Coronary artery (tissue), 2 donors: ENCODE results near the gene CCDC85C.
A peak's percentile ranks its signal among the peaks of the same experiment; 100 is the strongest.
"Not testable (repeated sequence)": the region's sequence is repeated elsewhere in the genome, so short reads cannot be mapped to it uniquely, and the experiment has no call there.

ENCODE experiments used
- DNase-seq: peaks from one replicate; pipeline ENCODE4 v3.0.0-alpha.2; 2017; ENCODE audit warnings: low spot score
- H3K27ac ChIP-seq, 2 donors: fragments of 200-600 bp; sonication (generic); one replicate each; pipeline ENCODE4 v1.5.1; 2016 to 2019
- H3K4me3 ChIP-seq: fragments of 200-600 bp; sonication (generic); 2 replicates; pipeline ENCODE4 v1.5.1; 2016; ENCODE audit warnings: mild to moderate bottlenecking, moderate library complexity
- TF ChIP-seq, protein P1 (sequence below): fragments of 200-600 bp; sonication (generic); IDR thresholded peaks from one replicate; pipeline ENCODE4 v1.5.1; 2019; ENCODE audit warnings: antibody characterized with exemption

The CCDC85C gene

DNA sequence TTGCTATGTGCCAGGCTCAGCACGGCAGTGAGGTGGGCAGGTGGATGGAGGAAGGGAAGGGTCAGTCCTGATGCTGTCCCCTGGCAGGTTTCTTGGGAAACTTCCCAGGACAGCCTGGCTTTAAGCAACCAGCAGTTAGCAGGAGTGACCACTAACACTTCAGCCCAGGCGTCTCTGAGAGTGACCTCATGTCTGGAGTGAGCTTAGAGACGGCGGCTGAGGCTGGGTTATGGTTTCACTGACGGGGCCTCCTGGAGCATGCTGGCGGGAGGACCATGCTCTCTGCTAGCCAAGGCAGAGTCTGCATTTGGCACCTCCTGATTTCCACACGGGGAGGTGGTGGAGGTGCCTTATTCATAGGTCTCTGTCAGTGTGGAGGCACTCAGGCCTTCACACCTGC, 43.4 kb upstream of the CCDC85C start:
- no peak for DNase-seq
- TF ChIP-seq, protein P1, sequence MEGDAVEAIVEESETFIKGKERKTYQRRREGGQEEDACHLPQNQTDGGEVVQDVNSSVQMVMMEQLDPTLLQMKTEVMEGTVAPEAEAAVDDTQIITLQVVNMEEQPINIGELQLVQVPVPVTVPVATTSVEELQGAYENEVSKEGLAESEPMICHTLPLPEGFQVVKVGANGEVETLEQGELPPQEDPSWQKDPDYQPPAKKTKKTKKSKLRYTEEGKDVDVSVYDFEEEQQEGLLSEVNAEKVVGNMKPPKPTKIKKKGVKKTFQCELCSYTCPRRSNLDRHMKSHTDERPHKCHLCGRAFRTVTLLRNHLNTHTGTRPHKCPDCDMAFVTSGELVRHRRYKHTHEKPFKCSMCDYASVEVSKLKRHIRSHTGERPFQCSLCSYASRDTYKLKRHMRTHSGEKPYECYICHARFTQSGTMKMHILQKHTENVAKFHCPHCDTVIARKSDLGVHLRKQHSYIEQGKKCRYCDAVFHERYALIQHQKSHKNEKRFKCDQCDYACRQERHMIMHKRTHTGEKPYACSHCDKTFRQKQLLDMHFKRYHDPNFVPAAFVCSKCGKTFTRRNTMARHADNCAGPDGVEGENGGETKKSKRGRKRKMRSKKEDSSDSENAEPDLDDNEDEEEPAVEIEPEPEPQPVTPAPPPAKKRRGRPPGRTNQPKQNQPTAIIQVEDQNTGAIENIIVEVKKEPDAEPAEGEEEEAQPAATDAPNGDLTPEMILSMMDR: no peak
- Histone ChIP-seq H3K27ac (no peak overlapping the region), H3K4me3 (no peak overlapping the region)

DNA sequence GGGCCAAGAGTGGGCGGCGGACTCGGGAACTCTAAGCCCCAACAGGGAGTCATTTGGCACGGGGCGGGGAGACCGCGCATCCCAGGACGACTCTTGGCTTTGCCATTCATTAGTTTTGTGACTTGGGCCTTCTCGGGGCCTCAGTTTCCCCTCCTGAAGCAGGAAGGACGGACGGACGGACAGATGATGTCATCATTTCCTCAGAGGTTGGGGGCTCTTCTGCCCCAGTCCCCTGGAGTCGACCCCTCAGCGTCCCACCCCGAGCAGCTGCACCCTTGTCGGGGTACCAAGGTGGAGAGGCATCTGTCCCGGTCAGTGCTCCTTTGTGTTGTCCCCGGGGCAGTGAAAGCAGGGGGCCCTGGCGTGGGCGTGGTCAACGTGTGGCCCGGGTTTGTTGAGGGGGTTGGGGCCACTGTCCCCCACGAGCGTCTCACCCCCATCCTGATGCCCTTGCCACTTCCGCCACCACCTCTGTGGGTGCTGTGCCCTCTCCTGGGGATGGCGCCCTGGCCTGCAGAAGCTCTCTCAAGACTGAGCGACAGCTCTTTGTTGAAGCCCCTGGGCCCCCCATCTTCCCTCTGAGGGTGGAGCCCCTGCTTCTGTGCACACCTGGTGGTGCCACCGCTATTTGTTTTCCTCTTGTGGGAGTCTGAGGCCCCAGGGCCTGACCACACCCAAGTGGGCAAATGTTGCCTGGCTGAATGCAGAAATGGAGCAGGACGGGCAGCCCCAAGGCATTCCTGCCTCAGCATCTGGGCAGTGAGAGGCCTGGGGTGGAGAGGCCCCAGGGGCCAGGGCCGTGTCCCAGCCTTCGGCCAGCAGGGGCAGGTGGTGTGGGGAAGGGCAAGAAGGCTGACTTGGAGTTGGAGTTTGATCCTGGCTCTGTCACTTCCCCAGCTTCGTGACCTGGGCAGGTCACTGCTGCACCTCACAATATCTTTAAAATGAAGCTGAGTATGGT, 41.8 kb upstream of the CCDC85C start:
- DNase-seq: no peak
- H3K27ac ChIP-seq: peak overlapping the region in 1 of 2 donors; percentile 19

DNA sequence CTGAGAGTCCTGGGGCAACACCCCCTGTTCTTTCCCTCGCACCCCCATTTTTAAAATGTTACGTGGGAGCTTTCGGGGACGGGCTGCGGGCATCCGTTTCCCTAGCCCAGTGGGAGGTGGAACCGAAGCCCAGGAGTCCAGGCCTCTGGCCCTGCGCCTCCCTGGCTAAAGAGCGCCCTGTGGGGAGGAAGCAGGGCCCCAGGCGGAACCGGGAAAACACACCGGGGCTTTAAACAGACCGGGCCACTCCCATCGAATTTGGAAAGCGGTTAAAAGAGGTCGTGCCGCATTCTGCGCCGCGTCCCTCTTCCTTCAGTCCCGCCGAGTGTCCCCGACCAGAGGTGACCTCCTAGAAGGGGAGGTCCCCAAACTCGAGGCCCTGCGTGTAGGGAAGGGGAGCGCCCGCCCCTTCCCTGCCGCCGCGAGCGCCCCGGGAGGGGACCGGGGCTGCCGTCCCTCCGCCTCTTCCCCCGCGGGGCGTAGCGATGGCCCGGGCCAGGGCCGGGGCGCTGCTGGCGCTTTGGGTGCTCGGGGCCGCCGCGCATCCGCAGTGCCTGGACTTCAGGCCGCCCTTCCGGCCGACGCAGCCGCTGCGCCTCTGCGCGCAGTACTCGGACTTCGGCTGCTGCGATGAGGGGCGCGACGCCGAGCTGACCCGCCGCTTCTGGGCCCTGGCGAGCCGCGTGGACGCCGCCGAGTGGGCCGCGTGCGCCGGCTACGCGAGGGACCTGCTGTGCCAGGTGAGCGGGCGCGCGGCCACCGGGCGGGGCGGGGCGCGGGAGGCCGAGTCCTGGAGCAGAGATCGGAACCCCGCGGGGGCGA, 40.9 kb upstream of the CCDC85C start, which contains the start of gene HHIPL1:
Gene HHIPL1 (plus strand): TSS at position 407 of the 822 bp plus-strand sequence. CDS start 79 bp downstream, at position 486.
- Histone ChIP-seq H3K4me3 (peak within 1 kb of the TSS; percentile 78), H3K27ac (peak within 1 kb of the TSS in 1 of 2 donors; percentile 19)
- TF ChIP-seq, protein P1: no peak
- no peak for DNase-seq

More for the DNA sequence above, 41.8 kb upstream of the CCDC85C start:
- peak overlapping the region; percentile 78 for H3K4me3 ChIP-seq
- TF ChIP-seq, protein P1: no peak

DNA sequence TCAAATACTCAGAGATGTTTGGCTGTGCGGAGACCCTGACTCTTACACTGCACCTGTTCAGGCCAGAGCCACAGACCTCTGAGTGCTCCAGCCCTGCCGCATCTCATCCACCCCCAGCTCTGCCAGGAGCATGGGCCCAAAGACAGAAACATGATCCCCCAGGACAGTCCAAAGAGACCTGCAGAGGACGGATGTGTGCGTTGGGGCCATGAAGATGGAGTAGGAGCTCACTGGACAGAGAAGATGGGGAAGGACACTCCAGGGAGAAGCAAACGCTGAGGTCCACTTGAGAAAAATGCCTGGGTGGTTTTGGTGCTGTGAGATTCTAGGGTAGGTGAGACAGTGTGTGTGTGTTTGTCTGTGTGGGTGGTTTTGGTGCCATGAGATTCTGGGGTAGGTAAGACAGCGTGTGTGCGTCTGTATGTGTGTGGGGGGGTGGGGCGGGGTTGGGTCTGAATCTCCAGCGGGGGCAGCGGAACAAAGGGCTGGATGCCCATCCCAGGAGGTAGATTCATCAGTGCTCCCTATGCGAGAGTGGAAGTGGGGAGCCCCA, 40.1 kb upstream of the CCDC85C start:
- Histone ChIP-seq H3K27ac (no peak overlapping the region), H3K4me3 (peak overlapping the region; percentile 78)
- DNase-seq: no peak
- TF ChIP-seq, protein P1: no peak

DNA sequence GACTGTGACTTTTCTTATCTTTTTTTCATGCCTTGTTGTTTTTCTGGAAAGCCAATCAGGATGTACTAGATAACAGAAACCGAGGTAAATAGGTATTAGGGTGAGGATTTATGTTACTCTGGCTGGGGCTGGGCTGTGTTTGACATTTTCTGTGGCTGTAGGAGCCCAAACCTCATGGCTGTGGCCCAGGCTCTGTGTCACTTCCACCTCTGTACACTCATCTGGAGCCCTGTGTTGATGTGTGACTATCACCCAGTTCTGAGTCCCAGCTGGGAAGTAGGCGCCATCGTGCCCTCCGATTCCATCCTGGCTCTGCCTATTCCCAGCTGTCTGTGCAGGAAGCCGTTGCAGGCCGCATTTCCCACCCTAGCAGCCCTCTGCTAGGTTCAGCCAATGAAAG, 39.3 kb upstream of the CCDC85C start:
- Histone ChIP-seq H3K4me3 (no peak overlapping the region), H3K27ac (no peak overlapping the region)
- DNase-seq: no peak
- TF ChIP-seq, protein P1: no peak

DNA sequence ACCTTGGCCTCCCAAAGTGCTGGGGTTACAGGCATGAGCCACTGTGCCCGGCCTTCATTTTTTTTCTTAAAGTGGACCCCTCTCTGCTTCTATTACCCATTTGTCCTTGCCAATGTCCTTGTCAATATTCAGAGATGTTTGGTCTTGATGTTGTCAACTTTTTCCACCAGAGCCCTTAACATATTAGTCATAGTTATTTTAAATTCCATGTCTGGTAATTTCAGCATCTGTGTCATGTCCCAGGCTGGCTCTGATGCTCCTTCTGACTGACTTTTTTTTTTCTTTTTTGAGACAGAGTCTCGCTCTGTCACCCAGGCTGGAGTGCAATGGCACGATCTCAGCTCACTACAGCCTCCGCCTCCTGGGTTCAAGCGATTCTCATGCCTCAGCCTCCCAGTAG, 38.8 kb upstream of the CCDC85C start:
- H3K4me3 ChIP-seq, DNase-seq, H3K27ac ChIP-seq: not testable (repeated sequence)

DNA sequence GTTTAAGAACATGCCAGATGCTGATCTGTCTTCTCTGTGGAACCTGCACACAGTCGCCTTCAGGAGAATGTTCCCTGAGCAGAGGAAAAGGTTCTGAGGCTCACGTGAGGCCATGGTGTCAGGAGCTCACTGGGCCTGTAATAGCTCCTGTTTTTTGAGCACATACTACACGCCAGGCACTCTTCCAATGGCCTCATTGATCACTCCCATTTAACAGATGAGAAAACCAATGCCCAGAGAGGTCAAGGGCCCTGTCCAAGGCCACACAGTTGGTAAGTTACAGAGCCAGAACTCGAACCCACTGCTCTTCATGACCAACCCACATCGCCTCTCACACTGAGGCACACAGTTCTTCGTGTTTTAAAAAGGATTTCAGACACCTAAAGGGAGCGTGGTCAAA, 33.6 kb upstream of the CCDC85C start:
- Histone ChIP-seq H3K4me3 (no peak overlapping the region), H3K27ac (no peak overlapping the region)
- TF ChIP-seq, protein P1: no peak
- no peak for DNase-seq
